ENCODE measurements around the gene UBAP2. TPM values are rescaled to one million over a fixed set of nuclear protein-coding genes. Genes with fewer than 3 reads are reported as not detected.

Gene UBAP2
- total and polyA plus RNA-seq, 2 donors (not counting 3 experiments of a cell fraction or from before 2014, with no cell fraction given): 43.2 to 55.8 TPM

GRCh38 chr9:33884856-33885701 lies 163.6 kb downstream of the UBAP2 start:
- peaks cover 17% of the 10 kb centered on the region for H3K4me1 ChIP-seq (ENCODE audit: control insufficient read depth, extremely low read depth, insufficient read depth, low read length)
- dilution Hi-C loops (cut with MboI; ENCODE audit: extremely low pct_ligation_motif_present, low sequenced_read_pairs): no loop called here
- BruUV-seq (replicated peaks): no TSS peak
- H3K9me1 ChIP-seq (replicated peaks; ENCODE audit: control insufficient read depth, extremely low read depth, insufficient read depth, low read length): no peaks in the 10 kb centered on the region
- intact Hi-C loops (cut with micrococcal nuclease): no loop called here
- no peaks in the 10 kb centered on the region for H3K36me3 ChIP-seq (ENCODE audit: control insufficient read depth in 2 of 2, extremely low read depth in 1 of 2, insufficient read depth in 2 of 2, low read length in 2 of 2)
- H3K9ac ChIP-seq (replicated peaks; ENCODE audit: extremely low read depth, insufficient read depth, low read length): no peak overlapping the region
- H3K9me3 ChIP-seq (replicated peaks; ENCODE audit: control insufficient read depth, insufficient read depth, low read length): no peaks in the 10 kb centered on the region
- ChIA-PET CTCF (interaction anchor here (0.6 to 2.6 kb wide), 12 partner anchors 9 to 147 kb away, joined by 3 to 15 read pairs (median 5); no protein-coding TSS in a partner anchor), POLR2A (interaction anchor here (0.5 to 1.5 kb wide), 2 partner anchors 13 to 71 kb away, joined by 3 to 4 read pairs; no protein-coding TSS in a partner anchor)
- H2AFZ ChIP-seq (ENCODE audit: low read depth, low read length): no peak overlapping the region
- H3K27ac ChIP-seq (ENCODE audit: insufficient read depth, low read depth, low read length): peak overlapping the region; percentile 0
- peaks cover 11% of the 10 kb centered on the region for H4K20me1 ChIP-seq (replicated peaks; ENCODE audit: control insufficient read depth, extremely low read depth, insufficient read depth, low read length)
- FAIRE-seq (peak; percentile 95), DNase-seq (ENCODE audit: low read depth, low spot score) (peak; percentile 97)
- no peak overlapping the region for H3K4me3 ChIP-seq (replicated peaks in 1 of 3; ENCODE audit: insufficient read depth in 1 of 3, low read depth in 1 of 3, low read length in 3 of 3)
- TF ChIP-seq POLR2A (IDR thresholded peaks at IDR 0.05; ENCODE audit: low read depth, low read length) (no peak), MYC (IDR thresholded peaks at IDR 0.05; ENCODE audit: low read depth, low read length) (no peak), GATA2 (IDR thresholded peaks at IDR 0.05; ENCODE audit: insufficient read depth, insufficient read length, low read depth, low read length) (no peak), CTCF (IDR thresholded peaks at IDR 0.05; ENCODE audit: extremely low read depth in 1 of 2, insufficient read depth in 1 of 2, low read depth in 1 of 2, low read length in 2 of 2) (no peak), FOS (IDR thresholded peaks at IDR 0.05; ENCODE audit: borderline replicate concordance, insufficient read depth, low read length) (no peak), POLR2AphosphoS5 (IDR thresholded peaks at IDR 0.05; ENCODE audit: insufficient read depth, low read depth, low read length) (no peak), MAX (IDR thresholded peaks at IDR 0.05; ENCODE audit: insufficient read depth, insufficient read length) (no peak), EZH2 (IDR thresholded peaks at IDR 0.05; ENCODE audit: borderline replicate concordance, low read depth, low read length, severe bottlenecking) (no peak), JUN (IDR thresholded peaks at IDR 0.05; ENCODE audit: borderline replicate concordance, insufficient read depth, insufficient read length, low read depth) (no peak)
- no peaks in the 10 kb centered on the region for H3K27me3 ChIP-seq (ENCODE audit: control insufficient read depth in 2 of 2, insufficient read depth in 2 of 2, low read length in 2 of 2)
- H3K4me2 ChIP-seq (ENCODE audit: insufficient read depth, low read length): peak overlapping the region; percentile 9
- peaks cover 94% of the 10 kb centered on the region for H3K79me2 ChIP-seq (ENCODE audit: control insufficient read depth, insufficient read depth, low read length)

All from endothelial cell of umbilical vein (primary cell).